Inflammatory macrophage treated with lipopolysaccharide for 1 hour (primary cell): Measurements from ENCODE around the gene PAGE2.
"Not testable (repeated sequence)": the region's sequence is repeated elsewhere in the genome, so short reads cannot be mapped to it uniquely, and the experiment has no call there.

Experiments used
- DNase-seq, 2 donors: peaks; one replicate each; pipeline ENCODE4 v3.0.0-alpha.2; 2020 to 2022

PAGE2 gene

GRCh38 chrX:55127692-55128091 lies 38.9 kb downstream of the PAGE2 start:
- DNase-seq: peak; percentile 15 to 21

GRCh38 chrX:55129361-55129760 lies 40.5 kb downstream of the PAGE2 start:
- DNase-seq: peak in 1 of 2 donors; percentile 0

- DNase-seq: no peak
Observed at GRCh38 chrX:55130481-55130880, 41.7 kb downstream of the PAGE2 start.

- DNase-seq: no peak
Observed at GRCh38 chrX:55132416-55132815, 43.6 kb downstream of the PAGE2 start.

- DNase-seq: peak; percentile 0 to 6
Observed at GRCh38 chrX:55135171-55135570, 46.4 kb downstream of the PAGE2 start.

GRCh38 chrX:55140800-55141199 lies 52.0 kb downstream of the PAGE2 start:
- DNase-seq: not testable (repeated sequence)
